GM23338 (cell line): ENCODE data around the gene TMEM207. TPM values are rescaled to one million over a fixed set of nuclear protein-coding genes. Genes with fewer than 3 reads are reported as not detected.
"Not testable (repeated sequence)": the region's sequence is repeated elsewhere in the genome, so short reads cannot be mapped to it uniquely, and the experiment has no call there.

Source experiments
- ATAC-seq: fragments of 200-7000 bp; cut with Tn5 transposase; 3 replicates; pipeline ENCODE4 v1.9.1; 2020
- DNase-seq: peaks from one replicate; pipeline ENCODE4 v3.0.0-alpha.2; 2015; ENCODE audit warnings: low spot score
- H2AFZ ChIP-seq: fragments of 200-600 bp; sonication (generic); 2 replicates; pipeline ENCODE4 v1.8.0; 2016; ENCODE audit warnings: antibody characterized with exemption, mild to moderate bottlenecking, moderate library complexity
- H3F3A ChIP-seq: fragments of 200-600 bp; sonication (generic); replicated peaks from 2 replicates; pipeline ENCODE4 v1.8.0; 2017; ENCODE audit warnings: antibody characterized with exemption, mixed run types, low read depth
- H3K27ac ChIP-seq: fragments of 200-600 bp; sonication (generic); 2 replicates; pipeline ENCODE4 v1.6.1; 2016; ENCODE audit warnings: low read depth
- H3K27me3 ChIP-seq: fragments of 200-600 bp; sonication (generic); 2 replicates; pipeline ENCODE4 v1.8.0; 2016; ENCODE audit warnings: mild to moderate bottlenecking, mixed run types, moderate library complexity; ENCODE audit not compliant: insufficient read depth
- H3K36me3 ChIP-seq: fragments of 200-600 bp; sonication (generic); 2 replicates; pipeline ENCODE4 v1.8.0; 2016; ENCODE audit warnings: mild to moderate bottlenecking; ENCODE audit not compliant: insufficient read depth
- H3K4me1 ChIP-seq: fragments of 200-600 bp; sonication (generic); 2 replicates; pipeline ENCODE4 v1.8.0; 2016; ENCODE audit warnings: mild to moderate bottlenecking, moderate library complexity; ENCODE audit not compliant: insufficient read depth
- H3K4me2 ChIP-seq: fragments of 200-600 bp; sonication (generic); 2 replicates; pipeline ENCODE4 v1.7.1; 2017; ENCODE audit warnings: mixed run types
- H3K4me3 ChIP-seq: fragments of 200-600 bp; sonication (generic); 2 replicates; pipeline ENCODE4 v1.6.1; 2016; ENCODE audit warnings: mixed run types
- H3K79me2 ChIP-seq: fragments of 200-600 bp; sonication (generic); replicated peaks from 2 replicates; pipeline ENCODE4 v1.8.0; 2017; ENCODE audit warnings: mild to moderate bottlenecking; ENCODE audit not compliant: insufficient read depth
- H3K9me2 ChIP-seq: fragments of 200-600 bp; sonication (generic); 2 replicates; pipeline ENCODE4 v1.8.0; 2017; ENCODE audit not compliant: insufficient read depth
- H4K20me1 ChIP-seq: fragments of 200-600 bp; sonication (generic); replicated peaks from 2 replicates; pipeline ENCODE4 v1.8.0; 2017; ENCODE audit warnings: mild to moderate bottlenecking; ENCODE audit not compliant: insufficient read depth
- H3K27ac Mint-ChIP-seq: 2 replicates; pipeline ENCODE4 v1.8.0; 2020; ENCODE audit warnings: inconsistent platforms, mild to moderate bottlenecking, moderate library complexity, mixed read lengths
- H3K27me3 Mint-ChIP-seq: 3 replicates; pipeline ENCODE4 v1.8.0; 2022; ENCODE audit warnings: low read depth, mild to moderate bottlenecking, moderate library complexity, mixed read lengths, inconsistent platforms; ENCODE audit not compliant: insufficient read depth, poor library complexity
- H3K36me3 Mint-ChIP-seq: 3 replicates; pipeline ENCODE4 v1.8.0; 2021; ENCODE audit warnings: low read depth, mild to moderate bottlenecking, inconsistent platforms, moderate library complexity, mixed read lengths
- H3K4me1 Mint-ChIP-seq: 3 replicates; pipeline ENCODE4 v1.8.0; 2020; ENCODE audit warnings: mild to moderate bottlenecking, inconsistent platforms, mixed read lengths
- H3K4me3 Mint-ChIP-seq: 3 replicates; pipeline ENCODE4 v1.8.0; 2021; ENCODE audit warnings: moderate library complexity, mild to moderate bottlenecking, inconsistent platforms, mixed read lengths
- H3K9me3 Mint-ChIP-seq: 3 replicates; pipeline ENCODE4 v1.8.0; 2020; ENCODE audit warnings: moderate library complexity, mild to moderate bottlenecking, inconsistent platforms, mixed read lengths
- CREB1 ChIP-seq: fragments of 250-450 bp; sonication (Bioruptor Pico); IDR thresholded peaks from 2 replicates; pipeline ENCODE4 v1.5.0; 2020; ENCODE audit warnings: low read depth, mild to moderate bottlenecking, moderate library complexity
- CTCF ChIP-seq, 2 experiments: fragments of 200-600 bp in 1 of 2; sonication (generic) in 1 of 2; conservative IDR thresholded peaks; 2 replicates each; pipeline versions ENCODE4 v1.5.1 to v1.6.1; 2016 to 2017; ENCODE audit warnings: antibody characterized with exemption in 2 of 2, low read depth in 2 of 2, mild to moderate bottlenecking in 2 of 2, moderate library complexity in 1 of 2
- EZH2 ChIP-seq: fragments of 200-600 bp; sonication (generic); IDR thresholded peaks from one replicate; pipeline ENCODE4 v1.8.0; 2017; ENCODE audit warnings: antibody characterized with exemption, mild to moderate bottlenecking, low read depth; ENCODE audit not compliant: unreplicated experiment
- EZH2phosphoT487 ChIP-seq: fragments of 200-600 bp; sonication (generic); IDR thresholded peaks from one replicate; pipeline ENCODE4 v1.8.1; 2018; ENCODE audit warnings: antibody characterized with exemption; ENCODE audit not compliant: unreplicated experiment
- NANOG ChIP-seq: IDR thresholded peaks from 2 replicates; pipeline ENCODE4 v1.6.1; 2016; ENCODE audit warnings: antibody characterized with exemption, borderline replicate concordance
- POLR2AphosphoS5 ChIP-seq: IDR thresholded peaks from 2 replicates; pipeline ENCODE4 v1.6.1; 2016; ENCODE audit warnings: antibody characterized with exemption, low read depth
- REST ChIP-seq: IDR thresholded peaks from one replicate; pipeline ENCODE4 v1.6.1; 2018; ENCODE audit warnings: antibody characterized with exemption; ENCODE audit not compliant: unreplicated experiment
- ZNF114 ChIP-seq: fragments of 250-450 bp; sonication (Bioruptor Pico); IDR thresholded peaks from 2 replicates; pipeline ENCODE4 v1.5.0; 2020; ENCODE audit warnings: mild to moderate bottlenecking, moderate library complexity
- ZNF331 ChIP-seq: fragments of 250-450 bp; sonication (Bioruptor Pico); IDR thresholded peaks from 2 replicates; pipeline ENCODE4 v1.5.0; 2020; ENCODE audit warnings: low read depth, mild to moderate bottlenecking, moderate library complexity
- polyA plus RNA-seq: library from polyadenylated mRNA; unstranded; fragments of >200 nt; fragmentation: Nextera tagmentation; extraction: Ambion mirVana; gene quantifications from 2 replicates; pipeline ENCODE4 v1.2.1, GENCODE V29; 2016
- total RNA-seq: library from RNA; depleted of rRNA; stranded (reverse); fragments of >200 nt; shearing (Covaris generic); gene quantifications from 2 replicates; pipeline ENCODE4 v1.2.3, GENCODE V29; 2014

The TMEM207 gene
- total and polyA plus RNA-seq, 2 experiments from 2014 or later = not detected

- H3K9me3 Mint-ChIP-seq = no peaks in the 10 kb centered on the region
Observed at GRCh38 chr3:190481779-190482178, 32.1 kb upstream of the TMEM207 start.

GRCh38 chr3:190473261-190473660 is 23.6 kb upstream of the TMEM207 start:
- not testable (repeated sequence) for H3K36me3 ChIP-seq, H4K20me1 ChIP-seq, H3K27ac Mint-ChIP-seq, H3K4me3 ChIP-seq, H3K4me1 Mint-ChIP-seq, H3K9me2 ChIP-seq, H3F3A ChIP-seq, H3K79me2 ChIP-seq, H3K27me3 Mint-ChIP-seq, H3K27me3 ChIP-seq, H3K36me3 Mint-ChIP-seq, H3K4me1 ChIP-seq, DNase-seq, H3K27ac ChIP-seq, ATAC-seq, H3K4me3 Mint-ChIP-seq, H3K4me2 ChIP-seq, H2AFZ ChIP-seq
- peaks cover 11% of the 10 kb centered on the region for H3K9me3 Mint-ChIP-seq

More at GRCh38 chr3:190481779-190482178, 32.1 kb upstream of the TMEM207 start:
- no peak for TF ChIP-seq NANOG
- no peak for TF ChIP-seq ZNF331 (CRISPR knock-in tag)
- no peak for TF ChIP-seq CTCF (conservative IDR thresholded peaks at IDR 0.05; ENCODE audit: low read depth in 2 of 2)
- TF ChIP-seq EZH2phosphoT487 = no peak
- TF ChIP-seq ZNF114 (CRISPR knock-in tag) = no peak
- TF ChIP-seq POLR2AphosphoS5 = no peak
- no peak for TF ChIP-seq CREB1 (CRISPR knock-in tag)
- Histone ChIP-seq H3K4me2 (no peak overlapping the region), H3K27me3 (no peaks in the 10 kb centered on the region), H3K4me1 (peaks cover 18% of the 10 kb centered on the region), H2AFZ (no peak overlapping the region), H3K36me3 (no peaks in the 10 kb centered on the region), H3K27ac (no peak overlapping the region), H4K20me1 (no peaks in the 10 kb centered on the region), H3K9me2 (no peaks in the 10 kb centered on the region), H3K79me2 (no peaks in the 10 kb centered on the region), H3K4me3 (no peak overlapping the region), H3F3A (no peaks in the 10 kb centered on the region)
- DNase-seq (peak; percentile 17), ATAC-seq (peak; percentile 59)
- H3K27me3 Mint-ChIP-seq = no peaks in the 10 kb centered on the region
- no peak overlapping the region; the same call in 1 of the 2 replicates for H3K27ac Mint-ChIP-seq
- H3K36me3 Mint-ChIP-seq = no peaks in the 10 kb centered on the region
- H3K4me3 Mint-ChIP-seq = no peak overlapping the region
- peaks cover 16% of the 10 kb centered on the region for H3K4me1 Mint-ChIP-seq

- H3K9me2 ChIP-seq = peaks cover 7% of the 10 kb centered on the region; the same call in 1 of the 2 replicates
- 0 out of 3 replicates have a peak, but pooled peaks cover 2% of the 10 kb centered on the region for H3K4me1 Mint-ChIP-seq
- H3K27ac ChIP-seq = no peak overlapping the region
- H3K27me3 ChIP-seq = no peaks in the 10 kb centered on the region
- H3K79me2 ChIP-seq = no peaks in the 10 kb centered on the region
- no peak overlapping the region for H3K27ac Mint-ChIP-seq
- no peaks in the 10 kb centered on the region for H3F3A ChIP-seq
- H3K36me3 Mint-ChIP-seq = peaks cover 3% of the 10 kb centered on the region; the same call in 2 of the 3 replicates
- H3K36me3 ChIP-seq = no peaks in the 10 kb centered on the region
- no peak overlapping the region for H2AFZ ChIP-seq
- no peak overlapping the region for H3K4me3 ChIP-seq
- H4K20me1 ChIP-seq = no peaks in the 10 kb centered on the region
- H3K9me3 Mint-ChIP-seq = peaks cover 11% of the 10 kb centered on the region
- DNase-seq (no peak), ATAC-seq (no peak)
- H3K4me2 ChIP-seq = no peak overlapping the region
- no peak overlapping the region for H3K4me3 Mint-ChIP-seq
- no peaks in the 10 kb centered on the region for H3K4me1 ChIP-seq
- H3K27me3 Mint-ChIP-seq = no peaks in the 10 kb centered on the region
- TF ChIP-seq EZH2 = no peak
- TF ChIP-seq REST = no peak
Observed at GRCh38 chr3:190467922-190468321, 18.2 kb upstream of the TMEM207 start.
